HEK293 (cell line): ENCODE results near the gene POLR3GL.

ENCODE experiments used
- HOXC10 ChIP-seq: sonication (generic); formaldehyde crosslinking; IDR thresholded peaks from 2 replicates; pipeline ENCODE4 v1.8.1; 2023; ENCODE audit warnings: mild to moderate bottlenecking, missing genetic modification reagents
- KLF17 ChIP-seq: fragments of 450-650 bp; formaldehyde crosslinking; IDR thresholded peaks from 2 replicates; pipeline ENCODE4 v1.5.1; 2016; ENCODE audit warnings: missing biosample characterization, missing genetic modification characterization
- PRDM4 ChIP-seq: fragments of 450-650 bp; formaldehyde crosslinking; IDR thresholded peaks from 2 replicates; pipeline ENCODE4 v1.5.1; 2017; ENCODE audit warnings: missing biosample characterization, missing genetic modification characterization
- SP7 ChIP-seq: fragments of 450-650 bp; formaldehyde crosslinking; IDR thresholded peaks from 2 replicates; pipeline ENCODE4 v1.5.1; 2016; ENCODE audit warnings: missing biosample characterization, missing genetic modification characterization
- ZBTB20 ChIP-seq: fragments of 450-650 bp; formaldehyde crosslinking; IDR thresholded peaks from 2 replicates; pipeline ENCODE4 v1.5.1; 2016; ENCODE audit warnings: missing biosample characterization, missing genetic modification characterization
- ZNF132 ChIP-seq: fragments of 450-650 bp; formaldehyde crosslinking; IDR thresholded peaks from 2 replicates; pipeline ENCODE4 v1.5.1; 2017; ENCODE audit warnings: missing biosample characterization, missing genetic modification characterization, borderline replicate concordance
- ZNF133 ChIP-seq: fragments of 450-650 bp; formaldehyde crosslinking; IDR thresholded peaks from 2 replicates; pipeline ENCODE4 v1.5.1; 2016; ENCODE audit warnings: missing biosample characterization, missing genetic modification characterization
- ZNF16 ChIP-seq: fragments of 450-650 bp; formaldehyde crosslinking; IDR thresholded peaks from 2 replicates; pipeline ENCODE4 v1.5.1; 2016; ENCODE audit warnings: low read depth, missing biosample characterization, missing genetic modification characterization
- ZNF18 ChIP-seq: fragments of 450-650 bp; formaldehyde crosslinking; IDR thresholded peaks from 2 replicates; pipeline ENCODE4 v1.5.1; 2016; ENCODE audit warnings: missing biosample characterization, missing genetic modification characterization
- ZNF280D ChIP-seq: fragments of 450-650 bp; formaldehyde crosslinking; IDR thresholded peaks from 2 replicates; pipeline ENCODE4 v1.5.1; 2016; ENCODE audit warnings: missing biosample characterization, missing genetic modification characterization
- ZNF354C ChIP-seq: fragments of 450-650 bp; formaldehyde crosslinking; IDR thresholded peaks from 2 replicates; pipeline ENCODE4 v1.5.1; 2016; ENCODE audit warnings: missing biosample characterization, missing genetic modification characterization, low read depth, borderline replicate concordance
- ZNF391 ChIP-seq: fragments of 450-650 bp; formaldehyde crosslinking; IDR thresholded peaks from 2 replicates; pipeline ENCODE4 v1.5.1; 2016; ENCODE audit warnings: low read depth, missing biosample characterization, missing genetic modification characterization, borderline replicate concordance
- ZNF416 ChIP-seq: fragments of 450-650 bp; formaldehyde crosslinking; IDR thresholded peaks from 2 replicates; pipeline ENCODE4 v1.5.1; 2016; ENCODE audit warnings: missing biosample characterization, missing genetic modification characterization
- ZNF473 ChIP-seq: fragments of 450-650 bp; formaldehyde crosslinking; IDR thresholded peaks from 2 replicates; pipeline ENCODE4 v1.5.1; 2017; ENCODE audit warnings: missing biosample characterization, missing genetic modification characterization
- ZNF629 ChIP-seq: fragments of 450-650 bp; formaldehyde crosslinking; IDR thresholded peaks from 2 replicates; pipeline ENCODE4 v1.5.1; 2017; ENCODE audit warnings: missing biosample characterization, missing genetic modification characterization
- ZNF792 ChIP-seq: fragments of 450-650 bp; formaldehyde crosslinking; IDR thresholded peaks from 2 replicates; pipeline ENCODE4 v1.5.1; 2016; ENCODE audit warnings: missing biosample characterization, missing genetic modification characterization
- TF ChIP-seq, protein P1 (sequence below): fragments of 450-650 bp; formaldehyde crosslinking; IDR thresholded peaks from 2 replicates; pipeline ENCODE4 v1.5.1; 2016; ENCODE audit warnings: missing biosample characterization, missing genetic modification characterization
- TF ChIP-seq, protein P2 (sequence below): fragments of 450-650 bp; formaldehyde crosslinking; IDR thresholded peaks from 2 replicates; pipeline ENCODE4 v1.5.1; 2016; ENCODE audit warnings: missing biosample characterization, missing genetic modification characterization

POLR3GL gene

DNA sequence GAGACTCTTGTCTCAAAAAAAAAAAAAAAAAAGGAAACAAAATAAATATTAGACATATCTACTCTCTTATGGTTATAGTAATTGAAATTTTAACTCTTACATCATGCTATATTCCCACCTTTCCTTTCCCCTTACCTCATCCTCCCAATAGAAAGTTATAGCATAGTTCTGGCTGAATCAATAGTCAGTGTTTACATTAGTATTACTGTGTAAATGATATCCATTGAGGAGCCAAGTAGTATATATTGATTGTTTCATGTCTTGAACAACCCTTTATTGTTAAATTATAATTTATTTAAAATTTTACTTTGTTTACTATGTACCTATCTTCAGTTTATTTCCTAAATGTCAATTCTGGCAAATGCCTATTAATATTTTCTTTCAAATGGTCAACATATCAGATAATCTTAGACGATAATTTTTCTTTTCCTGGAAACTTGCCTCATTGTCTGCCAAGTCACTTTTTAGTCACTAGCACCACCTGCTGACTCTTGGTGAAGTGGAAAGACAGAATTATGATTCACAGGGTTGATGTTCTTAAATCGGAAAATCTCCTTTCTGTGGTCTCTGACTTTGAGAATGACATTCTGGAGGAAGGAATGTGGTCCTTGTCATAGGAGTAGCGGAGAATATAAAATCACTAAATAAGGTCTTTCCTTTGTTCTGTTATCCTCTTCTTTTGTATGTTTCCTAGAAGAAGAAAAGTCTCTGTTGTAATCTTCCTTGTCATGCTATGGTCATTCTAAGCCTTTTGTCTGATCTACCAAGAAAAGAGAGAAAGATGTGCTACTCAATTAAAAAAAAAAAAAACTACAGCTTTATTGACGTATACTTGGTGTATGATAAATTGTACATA lies 48.4 kb downstream of the POLR3GL start (continued):
- TF ChIP-seq ZNF133 (tag by site-specific recombination) (no peak), ZNF416 (tag by site-specific recombination) (no peak), PRDM4 (tag by site-specific recombination) (no peak), ZNF354C (no peak), ZNF391 (no peak), ZNF132 (tag by site-specific recombination) (no peak), ZNF18 (no peak), ZNF16 (tag by site-specific recombination) (no peak), ZNF280D (tag by site-specific recombination) (no peak), ZNF792 (no peak), SP7 (peak; percentile 35; the same call in 1 of the 2 replicates), KLF17 (tag by site-specific recombination) (no peak), ZNF629 (peak; percentile 51), ZBTB20 (tag by site-specific recombination) (no peak), HOXC10 (CRISPR knock-in tag) (no peak), ZNF473 (no peak)
- TF ChIP-seq, protein P1, sequence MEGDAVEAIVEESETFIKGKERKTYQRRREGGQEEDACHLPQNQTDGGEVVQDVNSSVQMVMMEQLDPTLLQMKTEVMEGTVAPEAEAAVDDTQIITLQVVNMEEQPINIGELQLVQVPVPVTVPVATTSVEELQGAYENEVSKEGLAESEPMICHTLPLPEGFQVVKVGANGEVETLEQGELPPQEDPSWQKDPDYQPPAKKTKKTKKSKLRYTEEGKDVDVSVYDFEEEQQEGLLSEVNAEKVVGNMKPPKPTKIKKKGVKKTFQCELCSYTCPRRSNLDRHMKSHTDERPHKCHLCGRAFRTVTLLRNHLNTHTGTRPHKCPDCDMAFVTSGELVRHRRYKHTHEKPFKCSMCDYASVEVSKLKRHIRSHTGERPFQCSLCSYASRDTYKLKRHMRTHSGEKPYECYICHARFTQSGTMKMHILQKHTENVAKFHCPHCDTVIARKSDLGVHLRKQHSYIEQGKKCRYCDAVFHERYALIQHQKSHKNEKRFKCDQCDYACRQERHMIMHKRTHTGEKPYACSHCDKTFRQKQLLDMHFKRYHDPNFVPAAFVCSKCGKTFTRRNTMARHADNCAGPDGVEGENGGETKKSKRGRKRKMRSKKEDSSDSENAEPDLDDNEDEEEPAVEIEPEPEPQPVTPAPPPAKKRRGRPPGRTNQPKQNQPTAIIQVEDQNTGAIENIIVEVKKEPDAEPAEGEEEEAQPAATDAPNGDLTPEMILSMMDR (tag by site-specific recombination): peak; percentile 73
- TF ChIP-seq, protein P2, sequence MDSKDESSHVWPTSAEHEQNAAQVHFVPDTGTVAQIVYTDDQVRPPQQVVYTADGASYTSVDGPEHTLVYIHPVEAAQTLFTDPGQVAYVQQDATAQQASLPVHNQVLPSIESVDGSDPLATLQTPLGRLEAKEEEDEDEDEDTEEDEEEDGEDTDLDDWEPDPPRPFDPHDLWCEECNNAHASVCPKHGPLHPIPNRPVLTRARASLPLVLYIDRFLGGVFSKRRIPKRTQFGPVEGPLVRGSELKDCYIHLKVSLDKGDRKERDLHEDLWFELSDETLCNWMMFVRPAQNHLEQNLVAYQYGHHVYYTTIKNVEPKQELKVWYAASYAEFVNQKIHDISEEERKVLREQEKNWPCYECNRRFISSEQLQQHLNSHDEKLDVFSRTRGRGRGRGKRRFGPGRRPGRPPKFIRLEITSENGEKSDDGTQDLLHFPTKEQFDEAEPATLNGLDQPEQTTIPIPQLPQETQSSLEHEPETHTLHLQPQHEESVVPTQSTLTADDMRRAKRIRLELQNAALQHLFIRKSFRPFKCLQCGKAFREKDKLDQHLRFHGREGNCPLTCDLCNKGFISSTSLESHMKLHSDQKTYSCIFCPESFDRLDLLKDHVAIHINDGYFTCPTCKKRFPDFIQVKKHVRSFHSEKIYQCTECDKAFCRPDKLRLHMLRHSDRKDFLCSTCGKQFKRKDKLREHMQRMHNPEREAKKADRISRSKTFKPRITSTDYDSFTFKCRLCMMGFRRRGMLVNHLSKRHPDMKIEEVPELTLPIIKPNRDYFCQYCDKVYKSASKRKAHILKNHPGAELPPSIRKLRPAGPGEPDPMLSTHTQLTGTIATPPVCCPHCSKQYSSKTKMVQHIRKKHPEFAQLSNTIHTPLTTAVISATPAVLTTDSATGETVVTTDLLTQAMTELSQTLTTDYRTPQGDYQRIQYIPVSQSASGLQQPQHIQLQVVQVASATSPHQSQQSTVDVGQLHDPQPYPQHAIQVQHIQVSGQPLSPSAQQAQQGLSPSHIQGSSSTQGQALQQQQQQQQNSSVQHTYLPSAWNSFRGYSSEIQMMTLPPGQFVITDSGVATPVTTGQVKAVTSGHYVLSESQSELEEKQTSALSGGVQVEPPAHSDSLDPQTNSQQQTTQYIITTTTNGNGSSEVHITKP (tag by site-specific recombination): no peak
